ENCODE measurements around the gene RTCA.

GRCh38 chr1:100304227-100304626 is 38.2 kb downstream of the RTCA start:
- TF ChIP-seq CTCF (IDR thresholded peaks at IDR 0.05; ENCODE audit: insufficient read depth, low read depth, low read length) = no peak
- TF ChIP-seq EZH2 (IDR thresholded peaks at IDR 0.05; ENCODE audit: insufficient read depth, low read length) = no peak

All from astrocyte (in vitro differentiated cells and primary cell).